HT1080 (cell line): ENCODE results near the gene PCDH17. TPM values are rescaled to one million over a fixed set of nuclear protein-coding genes. Genes with fewer than 3 reads are reported as not detected.

Source experiments
- DNase-seq: peaks from one replicate; pipeline ENCODE4 v3.0.0-alpha.2; 2015; ENCODE audit warnings: low read depth
- total RNA-seq: library from RNA; depleted of rRNA; stranded (reverse); fragments of >200 nt; shearing (Covaris generic); gene quantifications from 2 replicates; pipeline ENCODE4 v1.2.3, GENCODE V29; 2014

The PCDH17 gene
- total RNA-seq, 1 experiment from 2014 or later, result under 0.01 TPM

- DNase-seq, result no peak
Observed at GRCh38 chr13:57724486-57725272, 93.1 kb downstream of the PCDH17 start.

- DNase-seq, result peak; percentile 9
Observed at GRCh38 chr13:57725480-57725879, 93.9 kb downstream of the PCDH17 start.

- no peak for DNase-seq
Observed at GRCh38 chr13:57726981-57727380, 95.4 kb downstream of the PCDH17 start.

- DNase-seq, result no peak
Observed at GRCh38 chr13:57734306-57734705, 102.8 kb downstream of the PCDH17 start.

GRCh38 chr13:57739089-57739488 is 107.5 kb downstream of the PCDH17 start:
- DNase-seq, result no peak

- DNase-seq, result no peak
Observed at GRCh38 chr13:57739543-57740190, 108.1 kb downstream of the PCDH17 start.

GRCh38 chr13:57740719-57741118 is 109.2 kb downstream of the PCDH17 start:
- no peak for DNase-seq

- DNase-seq, result peak; percentile 86
Observed at GRCh38 chr13:57748096-57748495, 116.6 kb downstream of the PCDH17 start.

GRCh38 chr13:57760951-57761350 is 129.4 kb downstream of the PCDH17 start:
- no peak for DNase-seq

- no peak for DNase-seq
Observed at GRCh38 chr13:57763689-57764088, 132.1 kb downstream of the PCDH17 start.
